Natural killer cell (primary cell): Measurements from ENCODE around the gene SLC19A1. TPM values are rescaled to one million over a fixed set of nuclear protein-coding genes. Genes with fewer than 3 reads are reported as not detected.

Experiments
- ATAC-seq, 3 donors: fragments of 150-1000 bp in 2 of 3; fragments of 200-7000 bp in 1 of 3; cut with Tn5 transposase; 1 replicate in 1 of 3; 2 replicates in 2 of 3; pipeline ENCODE4 v1.10.0; 2021; ENCODE audit warnings: mild to moderate bottlenecking in 2 of 3, moderate library complexity in 2 of 3
- DNase-seq, 2 donors: peaks; one replicate each; pipeline versions ENCODE4 v3.0.0 to v3.0.0-alpha.2; 2013 to 2021; ENCODE audit warnings: mixed read lengths in 1 of 2
- H3K27ac ChIP-seq: one replicate; pipeline ENCODE4 v1.5.1; 2013; ENCODE audit warnings: mild to moderate bottlenecking, low read length
- H3K27me3 ChIP-seq: one replicate; pipeline ENCODE4 v1.6.1; 2013; ENCODE audit warnings: low read length; ENCODE audit not compliant: control insufficient read depth, insufficient read depth
- H3K36me3 ChIP-seq: one replicate; pipeline ENCODE4 v1.6.1; 2013; ENCODE audit warnings: low read length; ENCODE audit not compliant: control insufficient read depth, insufficient read depth
- H3K4me1 ChIP-seq: one replicate; pipeline ENCODE4 v1.6.1; 2013; ENCODE audit warnings: low read length; ENCODE audit not compliant: control insufficient read depth, insufficient read depth
- H3K4me3 ChIP-seq: one replicate; pipeline ENCODE4 v1.5.1; 2013; ENCODE audit warnings: low read length
- H3K9me3 ChIP-seq: one replicate; pipeline ENCODE4 v1.6.1; 2013; ENCODE audit warnings: low read length; ENCODE audit not compliant: control insufficient read depth, insufficient read depth
- H3K27ac Mint-ChIP-seq, 2 donors: one replicate each; pipeline ENCODE4 v1.8.0; 2022; ENCODE audit warnings: mild to moderate bottlenecking in 2 of 2, mixed read lengths in 2 of 2, moderate library complexity in 1 of 2
- H3K27me3 Mint-ChIP-seq, 2 donors: one replicate each; pipeline ENCODE4 v1.8.0; 2022; ENCODE audit warnings: low read depth in 2 of 2, mixed read lengths in 2 of 2
- H3K36me3 Mint-ChIP-seq: one replicate; pipeline ENCODE4 v1.8.0; 2022; ENCODE audit warnings: mixed read lengths
- H3K4me1 Mint-ChIP-seq, 2 donors: one replicate each; pipeline ENCODE4 v1.8.0; 2022; ENCODE audit warnings: mixed read lengths in 2 of 2
- H3K4me3 Mint-ChIP-seq: one replicate; pipeline ENCODE4 v1.8.0; 2022; ENCODE audit warnings: mild to moderate bottlenecking, moderate library complexity, mixed read lengths
- H3K9me3 Mint-ChIP-seq, 2 donors: one replicate each; pipeline ENCODE4 v1.8.0; 2022; ENCODE audit warnings: mixed read lengths in 2 of 2
- CTCF ChIP-seq: fragments of 200-600 bp; IDR thresholded peaks from one replicate; pipeline ENCODE4 v1.8.0; 2022; ENCODE audit warnings: antibody characterized with exemption
- WGBS: methylation state at CpG from one replicate; pipeline ENCODE4 v1.1.7; 2013; ENCODE audit warnings: missing lambda C conversion rate; ENCODE audit not compliant: insufficient coverage; 5-methylcytosine and 5-hydroxymethylcytosine counted together
- intact Hi-C: fragments of 100-400 bp; cut with micrococcal nuclease; formaldehyde crosslinking; loops from one replicate; pipeline ENCODE4 v1.14.2; 2022
- total RNA-seq, 4 donors: library from RNA; stranded (reverse); fragments of 120-200 nt in 1 of 4; gene quantifications; one replicate each; pipeline versions ENCODE4 v1.2.3 to v1.2.4, GENCODE V29; 2013 to 2022

Gene SLC19A1
- total RNA-seq, 3 donors from 2014 or later (not counting 1 experiment from before 2014, with no cell fraction given): 2.5 to 9.0 (median 4.9) TPM

- ATAC-seq (no peak), DNase-seq (no peak)
- H3K4me1 Mint-ChIP-seq: no peaks in the 10 kb centered on the region
- H3K4me3 Mint-ChIP-seq: no peak overlapping the region
- no peak overlapping the region for H3K4me3 ChIP-seq
- WGBS: 89% methylated on average over 27 of the region's 29 CpGs
- no peaks in the 10 kb centered on the region for H3K36me3 ChIP-seq
- no peak for TF ChIP-seq CTCF
- intact Hi-C loops: no loop called here
- no peak overlapping the region for H3K27ac Mint-ChIP-seq
- H3K27ac ChIP-seq: no peak overlapping the region
- peaks cover 7% of the 10 kb centered on the region for H3K4me1 ChIP-seq
- no peaks in the 10 kb centered on the region for H3K9me3 Mint-ChIP-seq
- no peaks in the 10 kb centered on the region for H3K36me3 Mint-ChIP-seq
- H3K27me3 Mint-ChIP-seq: no peaks in the 10 kb centered on the region
- no peaks in the 10 kb centered on the region for H3K27me3 ChIP-seq
- no peaks in the 10 kb centered on the region for H3K9me3 ChIP-seq
These were observed 52.0 kb downstream of the SLC19A1 start for GRCh38 chr21:45490049-45490731.

GRCh38 chr21:45489722-45489982, 52.6 kb downstream of the SLC19A1 start:
- Mint-ChIP-seq H3K9me3 (no peaks in the 10 kb centered on the region), H3K36me3 (no peaks in the 10 kb centered on the region), H3K4me3 (no peak overlapping the region), H3K4me1 (no peaks in the 10 kb centered on the region), H3K27me3 (no peaks in the 10 kb centered on the region), H3K27ac (no peak overlapping the region)
- no peaks in the 10 kb centered on the region for H3K36me3 ChIP-seq
- intact Hi-C loops: no loop called here
- 44% methylated on average over 7 of the region's 9 CpGs for WGBS
- no peak for TF ChIP-seq CTCF
- DNase-seq (no peak), ATAC-seq (no peak)
- no peaks in the 10 kb centered on the region for H3K27me3 ChIP-seq
- no peaks in the 10 kb centered on the region for H3K9me3 ChIP-seq
- H3K4me3 ChIP-seq: no peak overlapping the region
- peaks cover 7% of the 10 kb centered on the region for H3K4me1 ChIP-seq
- H3K27ac ChIP-seq: no peak overlapping the region

- no peak overlapping the region for H3K4me3 Mint-ChIP-seq
- no peak overlapping the region for H3K27ac Mint-ChIP-seq
- DNase-seq: no peak
These were observed 53.1 kb downstream of the SLC19A1 start for GRCh38 chr21:45488931-45489721.

More at GRCh38 chr21:45488931-45489721, 53.1 kb downstream of the SLC19A1 start:
- no peaks in the 10 kb centered on the region for H3K27me3 ChIP-seq
- H3K9me3 ChIP-seq: no peaks in the 10 kb centered on the region
- no peak overlapping the region for H3K27ac ChIP-seq
- intact Hi-C loops: no loop called here
- peaks cover 7% of the 10 kb centered on the region for H3K4me1 ChIP-seq
- ATAC-seq: no peak
- no peaks in the 10 kb centered on the region for H3K9me3 Mint-ChIP-seq
- H3K4me1 Mint-ChIP-seq: peaks cover 4 to 5% of the 10 kb centered on the region in 2 donors
- no peaks in the 10 kb centered on the region for H3K36me3 Mint-ChIP-seq
- H3K36me3 ChIP-seq: no peaks in the 10 kb centered on the region
- 92% methylated on average over 36 of the region's 36 CpGs for WGBS
- no peaks in the 10 kb centered on the region for H3K27me3 Mint-ChIP-seq
- TF ChIP-seq CTCF: no peak
- H3K4me3 ChIP-seq: no peak overlapping the region
